ENCODE measurements around the gene ITGA8. TPM values are rescaled to one million over a fixed set of nuclear protein-coding genes. Genes with fewer than 3 reads are reported as not detected.

The ITGA8 gene
- total RNA-seq, 1 donor from 2014 or later: 1.1 TPM

- ATAC-seq (ENCODE audit: poor library complexity) (no peak), DNase-seq (no peak)
- intact Hi-C loops (cut with DNase I): no loop called here
Observed at GRCh38 chr10:15704581-15704968, 15.1 kb downstream of the ITGA8 start.

- DNase-seq (no peak), ATAC-seq (ENCODE audit: poor library complexity) (no peak)
- intact Hi-C loops (cut with DNase I): no loop called here
Observed at GRCh38 chr10:15703944-15704580, 15.7 kb downstream of the ITGA8 start.

GRCh38 chr10:15703151-15703880 is 16.4 kb downstream of the ITGA8 start:
- ATAC-seq (ENCODE audit: poor library complexity): no peak
- intact Hi-C loops (cut with DNase I): no loop called here
- no peak for DNase-seq

GRCh38 chr10:15700078-15700674 is 19.5 kb downstream of the ITGA8 start:
- intact Hi-C loops (cut with DNase I): no loop called here
- DNase-seq (no peak), ATAC-seq (ENCODE audit: poor library complexity) (no peak)

- intact Hi-C loops (cut with DNase I): no loop called here
- DNase-seq (no peak), ATAC-seq (ENCODE audit: poor library complexity) (no peak)
Observed at GRCh38 chr10:15695852-15696251, 23.9 kb downstream of the ITGA8 start.

- intact Hi-C loops (cut with DNase I): no loop called here
- DNase-seq (no peak), ATAC-seq (ENCODE audit: poor library complexity) (no peak)
Observed at GRCh38 chr10:15690031-15690430, 29.7 kb downstream of the ITGA8 start.

GRCh38 chr10:15684768-15685167 is 35.0 kb downstream of the ITGA8 start:
- no peak for ATAC-seq (ENCODE audit: poor library complexity)
- intact Hi-C loops (cut with DNase I): no loop called here
- DNase-seq: no peak

- intact Hi-C loops (cut with DNase I): no loop called here
- ATAC-seq (ENCODE audit: poor library complexity) (no peak), DNase-seq (no peak)
Observed at GRCh38 chr10:15681076-15681475, 38.6 kb downstream of the ITGA8 start.

- DNase-seq: no peak
- intact Hi-C loops (cut with DNase I): no loop called here
- no peak for ATAC-seq (ENCODE audit: poor library complexity)
Observed at GRCh38 chr10:15678851-15679250, 40.9 kb downstream of the ITGA8 start.

- intact Hi-C loops (cut with DNase I): no loop called here
- no peak for ATAC-seq (ENCODE audit: poor library complexity)
- DNase-seq: no peak
Observed at GRCh38 chr10:15672469-15672868, 47.3 kb downstream of the ITGA8 start.

- ATAC-seq (ENCODE audit: poor library complexity) (no peak), DNase-seq (no peak)
Observed at GRCh38 chr10:15670880-15671279, 48.8 kb downstream of the ITGA8 start.

GRCh38 chr10:15661574-15661973 is 58.1 kb downstream of the ITGA8 start:
- ATAC-seq (ENCODE audit: poor library complexity): no peak
- intact Hi-C loops (cut with DNase I): no loop called here
- DNase-seq: no peak

More at GRCh38 chr10:15670880-15671279, 48.8 kb downstream of the ITGA8 start:
- intact Hi-C loops (cut with DNase I): no loop called here

GRCh38 chr10:15660990-15661389 is 58.7 kb downstream of the ITGA8 start:
- DNase-seq: no peak
- ATAC-seq (ENCODE audit: poor library complexity): no peak
- intact Hi-C loops (cut with DNase I): no loop called here

- ATAC-seq (ENCODE audit: poor library complexity) (no peak), DNase-seq (no peak)
- intact Hi-C loops (cut with DNase I): no loop called here
Observed at GRCh38 chr10:15658069-15658702, 61.5 kb downstream of the ITGA8 start.

GRCh38 chr10:15652757-15653156 is 67.0 kb downstream of the ITGA8 start:
- intact Hi-C loops (cut with DNase I): no loop called here
- DNase-seq: no peak
- no peak for ATAC-seq (ENCODE audit: poor library complexity)

GRCh38 chr10:15652117-15652516 is 67.6 kb downstream of the ITGA8 start:
- DNase-seq (no peak), ATAC-seq (ENCODE audit: poor library complexity) (no peak)
- intact Hi-C loops (cut with DNase I): no loop called here

- ATAC-seq (ENCODE audit: poor library complexity) (no peak), DNase-seq (no peak)
- intact Hi-C loops (cut with DNase I): no loop called here
Observed at GRCh38 chr10:15651175-15651574, 68.5 kb downstream of the ITGA8 start.

- intact Hi-C loops (cut with DNase I): no loop called here
- no peak for DNase-seq
- ATAC-seq (ENCODE audit: poor library complexity): no peak
Observed at GRCh38 chr10:15642095-15642494, 77.6 kb downstream of the ITGA8 start.

GRCh38 chr10:15640536-15641085 is 79.1 kb downstream of the ITGA8 start:
- intact Hi-C loops (cut with DNase I): no loop called here
- ATAC-seq (ENCODE audit: poor library complexity): no peak
- DNase-seq: no peak
